Immature natural killer cell (primary cell): ENCODE measurements around the gene GAB3. TPM values are rescaled to one million over a fixed set of nuclear protein-coding genes. Genes with fewer than 3 reads are reported as not detected.
"Not testable (repeated sequence)": the region's sequence is repeated elsewhere in the genome, so short reads cannot be mapped to it uniquely, and the experiment has no call there.

Experiments used
- DNase-seq, 3 donors: peaks; one replicate each; pipeline ENCODE4 v3.0.0; 2022; ENCODE audit warnings: mixed read lengths in 1 of 3
- H3K27ac Mint-ChIP-seq, 6 donors: one replicate each; pipeline ENCODE4 v1.8.0; 2020; ENCODE audit warnings: mixed read lengths in 6 of 6, mild to moderate bottlenecking in 5 of 6, inconsistent platforms in 4 of 6, moderate library complexity in 3 of 6
- H3K27me3 Mint-ChIP-seq, 3 donors: one replicate each; pipeline ENCODE4 v1.8.0; 2020 to 2021; ENCODE audit warnings: low read depth in 3 of 3, mild to moderate bottlenecking in 3 of 3, mixed read lengths in 3 of 3, moderate library complexity in 3 of 3, inconsistent platforms in 1 of 3
- H3K36me3 Mint-ChIP-seq, 3 donors: one replicate each; pipeline ENCODE4 v1.8.0; 2020; ENCODE audit warnings: mixed read lengths in 3 of 3, inconsistent platforms in 2 of 3, mild to moderate bottlenecking in 2 of 3
- H3K4me1 Mint-ChIP-seq, 2 donors: one replicate each; pipeline ENCODE4 v1.8.0; 2020; ENCODE audit warnings: inconsistent platforms in 2 of 2, mild to moderate bottlenecking in 2 of 2, mixed read lengths in 2 of 2, moderate library complexity in 1 of 2
- H3K4me3 Mint-ChIP-seq, 5 donors: one replicate each; pipeline ENCODE4 v1.8.0; 2020; ENCODE audit warnings: mild to moderate bottlenecking in 5 of 5, mixed read lengths in 5 of 5, inconsistent platforms in 3 of 5, moderate library complexity in 3 of 5
- H3K9me3 Mint-ChIP-seq, 6 donors: one replicate each; pipeline ENCODE4 v1.8.0; 2020; ENCODE audit warnings: mild to moderate bottlenecking in 6 of 6, mixed read lengths in 6 of 6, inconsistent platforms in 4 of 6, moderate library complexity in 3 of 6
- polyA plus RNA-seq, 3 donors: library from polyadenylated mRNA; unstranded; fragments of 300-500 nt; fragmentation: Illumina TruSeq; gene quantifications; one replicate each; pipeline ENCODE4 v1.2.3, GENCODE V29; 2021

The GAB3 gene
- polyA plus RNA-seq, 3 donors from 2014 or later, result 9.3 to 23.6 (median 15.6) TPM

DNA sequence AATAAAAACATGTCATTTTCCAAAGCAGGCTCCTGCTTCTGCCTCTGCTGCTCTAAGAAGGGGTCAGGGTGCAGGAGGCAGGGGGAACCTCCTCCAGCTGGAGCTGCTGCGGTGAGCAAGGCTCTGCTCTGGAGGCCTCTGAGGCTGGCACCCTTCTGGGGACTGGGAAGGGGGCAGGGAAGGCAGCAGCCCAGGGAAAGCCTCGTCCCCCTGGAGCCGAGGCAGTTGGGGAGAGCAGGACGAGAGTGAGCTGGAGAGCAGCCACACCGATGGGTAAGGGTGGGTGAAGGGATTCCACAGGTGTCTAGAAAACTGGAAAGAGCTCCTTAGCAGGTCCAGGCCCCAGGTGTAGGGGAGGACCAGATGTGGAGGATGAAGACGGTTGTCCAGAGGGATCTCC is 95.5 kb downstream of the GAB3 start:
- no peak for DNase-seq
- Mint-ChIP-seq H3K4me3 (no peak overlapping the region), H3K27ac (no peak overlapping the region), H3K36me3 (no peaks in the 10 kb centered on the region), H3K9me3 (no peaks in the 10 kb centered on the region), H3K4me1 (peaks cover 7 to 8% of the 10 kb centered on the region in 2 donors), H3K27me3 (peaks cover 0 to 2% (median 0%) of the 10 kb centered on the region in 3 donors)

- no peak overlapping the region for H3K4me3 Mint-ChIP-seq
- no peak overlapping the region for H3K27ac Mint-ChIP-seq
- peaks cover 7 to 8% of the 10 kb centered on the region in 2 donors for H3K4me1 Mint-ChIP-seq
- peaks cover 0 to 2% (median 0%) of the 10 kb centered on the region in 3 donors for H3K27me3 Mint-ChIP-seq
- H3K9me3 Mint-ChIP-seq, result no peaks in the 10 kb centered on the region
- DNase-seq, result no peak
- no peaks in the 10 kb centered on the region for H3K36me3 Mint-ChIP-seq
Measured at GRCh38 chrX:154654925-154655324, 96.0 kb downstream of the GAB3 start.

GRCh38 chrX:154654372-154654771 is 96.5 kb downstream of the GAB3 start:
- Mint-ChIP-seq H3K27me3 (peaks cover 0 to 2% (median 0%) of the 10 kb centered on the region in 3 donors), H3K4me3 (no peak overlapping the region), H3K27ac (peak overlapping the region in 1 of 6 donors; percentile 17), H3K4me1 (peaks cover 7 to 8% of the 10 kb centered on the region in 2 donors), H3K9me3 (no peaks in the 10 kb centered on the region), H3K36me3 (no peaks in the 10 kb centered on the region)
- no peak for DNase-seq

DNA sequence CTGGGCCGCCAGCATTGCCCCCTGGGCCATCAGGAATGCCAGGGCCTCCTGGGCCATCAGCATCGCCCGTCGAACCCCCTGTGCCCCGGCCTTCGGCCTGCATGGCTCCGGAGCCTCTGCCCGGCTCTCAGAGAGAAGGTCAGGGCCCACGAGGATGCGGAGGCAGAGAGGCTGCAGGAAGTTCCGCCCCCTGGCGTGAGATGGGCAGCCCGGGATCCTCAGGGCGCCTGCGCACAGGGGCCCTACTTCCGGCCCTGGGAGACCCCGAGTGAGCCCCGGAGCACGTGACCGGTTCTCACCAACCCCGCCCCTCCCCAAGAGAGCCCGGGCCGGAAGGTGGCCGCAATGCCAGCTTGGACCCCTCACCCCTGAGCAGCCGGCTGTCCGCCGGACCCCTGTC is 97.5 kb downstream of the GAB3 start, which contains the start of gene CTAG2:
TSS of gene CTAG2 (minus strand) at position 167 of the 400 bp plus-strand sequence. CDS start at position 103, 64 bp downstream.
- H3K9me3 Mint-ChIP-seq, H3K27me3 Mint-ChIP-seq: not testable (repeated sequence)

GRCh38 chrX:154653048-154653401 is 97.9 kb downstream of the GAB3 start:
- H3K27me3 Mint-ChIP-seq, result peaks cover 0 to 2% (median 0%) of the 10 kb centered on the region in 3 donors
- peaks cover 7 to 8% of the 10 kb centered on the region in 2 donors for H3K4me1 Mint-ChIP-seq
- H3K4me3 Mint-ChIP-seq, result no peak overlapping the region
- no peak overlapping the region for H3K27ac Mint-ChIP-seq
- no peaks in the 10 kb centered on the region for H3K9me3 Mint-ChIP-seq
- DNase-seq, result no peak
- H3K36me3 Mint-ChIP-seq, result no peaks in the 10 kb centered on the region

More for the DNA sequence above, 97.5 kb downstream of the GAB3 start, which contains the start of gene CTAG2:
- not testable (repeated sequence) for H3K4me3 Mint-ChIP-seq, DNase-seq, H3K27ac Mint-ChIP-seq, H3K36me3 Mint-ChIP-seq, H3K4me1 Mint-ChIP-seq

DNA sequence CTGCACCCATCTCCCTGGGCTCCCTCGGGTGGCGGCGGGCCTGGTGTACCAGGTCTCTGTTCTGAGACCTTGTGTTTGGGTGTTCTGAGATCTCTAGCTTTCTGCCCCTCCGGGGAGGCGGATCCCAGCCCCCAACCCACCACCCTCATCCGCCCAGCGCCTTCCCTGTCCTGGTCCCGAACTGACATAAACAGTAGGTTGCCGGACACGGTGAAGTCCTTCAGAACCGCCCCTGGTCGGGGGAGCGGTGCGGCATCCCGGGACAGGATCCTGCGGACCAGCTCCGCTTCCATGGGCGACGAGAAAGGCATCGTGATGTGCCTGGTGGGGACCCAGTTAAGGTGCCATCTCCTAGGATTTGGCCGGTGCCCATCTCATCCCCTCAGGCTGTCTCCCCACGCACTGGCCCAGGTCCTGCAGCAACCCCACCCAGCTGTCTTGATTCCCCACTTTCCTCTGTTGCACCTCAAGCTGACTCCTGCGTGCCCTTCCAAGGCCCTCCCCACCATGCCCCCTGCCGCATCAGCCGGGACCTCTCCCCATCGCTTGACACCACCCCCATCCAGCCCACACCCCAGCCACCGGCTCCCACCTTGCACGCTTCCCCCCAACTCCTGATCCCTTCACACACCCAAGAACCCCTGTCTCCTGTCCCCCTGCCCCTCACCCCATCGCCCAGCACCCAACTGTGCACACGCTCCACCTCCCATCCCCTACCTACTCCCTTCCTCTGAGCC is 98.4 kb downstream of the GAB3 start:
- Mint-ChIP-seq H3K9me3 (no peaks in the 10 kb centered on the region), H3K36me3 (no peaks in the 10 kb centered on the region), H3K4me1 (peaks cover 7 to 8% of the 10 kb centered on the region in 2 donors), H3K27ac (no peak overlapping the region), H3K4me3 (no peak overlapping the region), H3K27me3 (peaks cover 0 to 2% (median 0%) of the 10 kb centered on the region in 3 donors)
- no peak for DNase-seq

- Mint-ChIP-seq H3K27ac (no peak overlapping the region), H3K27me3 (peaks cover 0 to 2% (median 0%) of the 10 kb centered on the region in 3 donors), H3K9me3 (no peaks in the 10 kb centered on the region), H3K4me1 (peaks cover 7 to 8% of the 10 kb centered on the region in 2 donors), H3K4me3 (no peak overlapping the region), H3K36me3 (no peaks in the 10 kb centered on the region)
- no peak for DNase-seq
Measured at GRCh38 chrX:154650221-154650510, 100.7 kb downstream of the GAB3 start.

DNA sequence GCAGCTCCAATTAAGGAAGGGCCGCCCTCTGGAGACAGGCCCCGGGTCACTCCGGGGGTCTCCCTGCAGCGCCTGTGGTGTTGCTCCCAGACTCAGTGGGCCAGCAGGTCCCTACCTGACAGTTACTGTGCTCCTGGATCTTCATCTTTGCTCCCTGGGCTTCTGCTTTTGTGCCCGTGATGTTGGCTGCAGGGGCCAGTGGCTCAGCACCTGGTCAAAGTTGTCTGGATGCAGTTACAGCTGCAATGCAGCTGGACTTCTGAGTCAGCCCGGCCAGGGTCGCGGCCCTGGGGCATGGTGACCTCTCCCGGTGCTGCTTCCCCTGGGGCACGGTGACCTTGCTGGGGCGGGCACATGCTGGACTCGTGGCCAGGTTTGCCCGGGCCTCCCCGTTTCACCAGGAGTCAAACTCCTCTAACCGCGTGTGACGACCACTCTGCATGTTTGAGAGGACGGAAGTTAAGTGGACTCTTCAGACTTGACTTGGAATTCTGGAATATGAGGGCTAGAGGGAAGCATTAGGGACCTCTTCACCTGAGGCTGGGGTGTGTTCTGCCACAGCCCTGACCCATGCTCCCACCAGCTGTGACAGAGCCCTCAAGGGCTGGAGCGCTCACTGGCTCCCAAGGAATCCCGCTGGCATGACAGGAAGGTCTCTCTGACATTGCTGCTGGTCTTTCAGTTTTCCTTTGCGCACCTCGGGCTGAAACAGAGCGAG is 101.2 kb downstream of the GAB3 start:
- no peak for DNase-seq

DNA sequence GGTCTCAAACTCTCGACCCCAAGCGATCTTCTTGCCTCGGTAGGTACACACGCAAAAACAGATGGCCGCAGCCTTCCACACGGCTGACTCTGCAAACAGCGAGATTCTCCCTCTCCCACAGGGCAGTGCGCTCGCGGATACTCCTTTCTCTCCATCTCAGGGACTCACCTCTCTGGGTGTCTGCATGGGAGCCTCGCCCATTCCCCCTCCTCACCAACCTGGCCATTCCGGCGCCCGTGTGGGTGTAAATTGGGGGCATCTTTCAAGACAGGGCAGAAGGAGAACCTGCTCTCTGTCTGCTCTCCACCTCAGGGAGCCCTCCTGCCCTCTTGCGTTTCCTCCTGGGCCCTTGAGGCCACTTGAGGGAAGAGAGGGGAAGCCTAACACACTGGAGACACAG is 101.9 kb downstream of the GAB3 start:
- no peak overlapping the region for H3K27ac Mint-ChIP-seq
- no peak for DNase-seq
- peaks cover 0 to 2% (median 0%) of the 10 kb centered on the region in 3 donors for H3K27me3 Mint-ChIP-seq
- no peak overlapping the region for H3K4me3 Mint-ChIP-seq
- no peaks in the 10 kb centered on the region for H3K4me1 Mint-ChIP-seq
- no peaks in the 10 kb centered on the region for H3K9me3 Mint-ChIP-seq
- H3K36me3 Mint-ChIP-seq, result no peaks in the 10 kb centered on the region

More for the DNA sequence above, 101.2 kb downstream of the GAB3 start:
- Mint-ChIP-seq H3K27me3 (peaks cover 0 to 2% (median 0%) of the 10 kb centered on the region in 3 donors), H3K4me3 (no peak overlapping the region), H3K4me1 (peaks cover 4% of the 10 kb centered on the region in 2 donors), H3K27ac (no peak overlapping the region), H3K36me3 (no peaks in the 10 kb centered on the region), H3K9me3 (no peaks in the 10 kb centered on the region)

- not testable (repeated sequence) for H3K9me3 Mint-ChIP-seq, DNase-seq, H3K27me3 Mint-ChIP-seq, H3K4me3 Mint-ChIP-seq, H3K4me1 Mint-ChIP-seq, H3K36me3 Mint-ChIP-seq, H3K27ac Mint-ChIP-seq
Measured at GRCh38 chrX:154645745-154646378, 105.0 kb downstream of the GAB3 start.

GRCh38 chrX:154643708-154644107 is 107.2 kb downstream of the GAB3 start:
- not testable (repeated sequence) for H3K27ac Mint-ChIP-seq, DNase-seq, H3K4me3 Mint-ChIP-seq, H3K36me3 Mint-ChIP-seq, H3K4me1 Mint-ChIP-seq, H3K27me3 Mint-ChIP-seq, H3K9me3 Mint-ChIP-seq

GRCh38 chrX:154641740-154642139 is 109.1 kb downstream of the GAB3 start:
- DNase-seq, H3K9me3 Mint-ChIP-seq, H3K4me3 Mint-ChIP-seq: not testable (repeated sequence)

GRCh38 chrX:154633661-154634060 is 117.2 kb downstream of the GAB3 start:
- H3K27me3 Mint-ChIP-seq, H3K27ac Mint-ChIP-seq, H3K9me3 Mint-ChIP-seq, H3K4me1 Mint-ChIP-seq, H3K36me3 Mint-ChIP-seq, H3K4me3 Mint-ChIP-seq, DNase-seq: not testable (repeated sequence)

More at GRCh38 chrX:154641740-154642139, 109.1 kb downstream of the GAB3 start:
- not testable (repeated sequence) for H3K4me1 Mint-ChIP-seq, H3K36me3 Mint-ChIP-seq, H3K27me3 Mint-ChIP-seq, H3K27ac Mint-ChIP-seq

DNA sequence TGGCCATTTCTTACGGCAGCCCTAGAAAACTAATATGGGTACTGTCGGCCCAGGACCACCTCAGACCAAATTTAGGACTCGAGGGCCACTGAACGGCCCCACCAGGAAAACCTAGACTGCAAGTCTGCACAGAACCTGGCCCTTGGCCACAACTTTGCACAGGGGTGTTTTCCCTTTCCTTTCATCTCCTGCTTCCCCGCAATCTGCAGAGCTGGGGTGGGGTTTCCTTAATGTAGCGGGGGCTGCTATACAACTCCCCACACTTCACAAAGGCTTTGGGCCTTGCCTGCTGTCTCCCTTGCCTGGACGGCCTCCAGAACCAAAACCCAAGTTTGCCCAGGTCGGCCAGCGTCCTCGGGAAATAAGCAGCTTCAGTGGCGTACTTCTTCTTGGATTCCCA is 119.9 kb downstream of the GAB3 start:
- not testable (repeated sequence) for H3K4me1 Mint-ChIP-seq, H3K27ac Mint-ChIP-seq, H3K27me3 Mint-ChIP-seq, H3K4me3 Mint-ChIP-seq, DNase-seq, H3K9me3 Mint-ChIP-seq, H3K36me3 Mint-ChIP-seq
